Activated naive CD4-positive, alpha-beta T cell (primary cell): ENCODE results near the gene TNK2.
"Not testable (repeated sequence)": the region's sequence is repeated elsewhere in the genome, so short reads cannot be mapped to it uniquely, and the experiment has no call there.

ENCODE experiments used
- DNase-seq, 4 experiments: peaks; one replicate each; lab custom pipeline; 2025; lab: John Stamatoyannopoulos, UW

TNK2 gene

GRCh38 chr3:195821403-195822130 lies 86.8 kb downstream of the TNK2 start:
- DNase-seq = no peak

GRCh38 chr3:195820901-195821300 lies 87.5 kb downstream of the TNK2 start:
- DNase-seq = no peak

GRCh38 chr3:195820186-195820585 lies 88.2 kb downstream of the TNK2 start:
- DNase-seq = no peak

DNA sequence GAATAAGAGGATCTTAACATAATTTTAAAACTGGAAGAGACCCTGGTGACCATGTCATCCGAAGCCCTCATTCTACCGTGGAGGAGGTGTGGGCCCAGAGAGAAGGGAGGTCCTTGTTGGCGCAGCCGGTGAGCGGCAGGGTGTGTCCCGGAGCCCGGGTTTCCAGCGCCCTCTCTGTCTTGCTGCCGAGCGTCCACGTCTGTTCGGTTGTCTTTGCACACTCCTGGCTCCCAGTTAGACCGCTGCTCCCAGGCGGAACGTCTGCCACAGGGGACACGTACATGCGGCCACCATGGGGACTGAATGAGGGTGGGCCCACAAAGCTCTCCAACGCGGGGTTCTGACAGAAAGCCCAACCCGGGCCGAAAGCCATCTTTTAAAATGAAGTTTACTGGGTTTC lies 90.0 kb downstream of the TNK2 start:
- DNase-seq = no peak

DNA sequence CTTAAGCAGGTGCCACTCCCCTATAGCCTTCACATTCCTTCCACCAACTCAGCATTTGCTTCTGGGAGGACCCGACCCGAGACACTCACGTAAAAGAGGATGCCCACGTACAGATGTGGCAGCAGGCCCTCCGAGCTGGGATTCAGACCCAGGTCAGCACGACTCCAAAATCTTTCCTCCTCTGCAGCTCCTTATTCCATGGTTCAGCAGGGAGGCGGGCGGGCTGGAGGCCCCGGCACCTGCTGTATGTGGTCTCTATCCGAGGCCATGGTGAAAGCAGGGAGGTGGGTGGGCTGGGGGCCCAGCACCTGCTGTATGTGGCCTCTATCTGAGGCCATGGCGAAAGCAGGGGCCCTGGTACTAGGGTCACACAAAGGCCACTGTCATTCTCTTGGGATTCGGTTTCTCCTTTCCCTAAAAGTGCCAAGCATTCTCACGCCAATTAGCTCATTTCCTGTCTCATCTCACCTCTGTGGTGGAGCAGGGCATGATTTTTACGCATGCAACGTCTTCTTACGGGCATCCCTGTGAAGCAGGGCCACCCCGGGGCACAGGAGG lies 90.7 kb downstream of the TNK2 start:
- no peak for DNase-seq

GRCh38 chr3:195816276-195816913 lies 92.0 kb downstream of the TNK2 start:
- not testable (repeated sequence) for DNase-seq

DNA sequence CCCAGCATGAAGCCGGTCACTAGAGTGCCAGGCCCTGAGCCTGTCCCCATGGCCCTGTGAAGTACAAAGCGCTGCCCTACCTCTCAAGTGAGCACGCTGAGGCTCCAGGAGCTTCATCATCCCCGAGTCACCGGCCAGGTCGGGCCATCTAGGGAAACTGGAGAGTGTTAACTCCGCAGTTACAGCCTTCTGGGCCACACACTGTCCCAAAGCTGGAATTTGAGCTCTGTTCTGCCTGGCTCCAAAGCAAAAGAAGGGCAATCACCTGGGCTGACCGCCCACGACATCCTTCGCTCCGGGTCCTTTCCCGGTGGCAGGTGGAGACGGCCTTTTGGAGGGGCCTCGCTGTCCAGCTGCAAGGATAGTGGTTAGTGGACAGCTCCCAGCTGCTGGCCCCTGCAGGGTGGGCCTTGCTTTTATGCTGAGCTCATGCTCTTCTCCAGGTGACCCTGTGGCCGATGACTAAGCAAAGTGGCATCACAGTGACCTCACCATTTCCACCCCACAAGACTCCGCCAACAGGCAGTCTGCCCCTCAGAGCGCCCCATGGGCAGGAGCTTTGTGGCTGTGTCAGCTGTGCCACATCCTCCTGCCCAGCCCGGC lies 93.1 kb downstream of the TNK2 start:
- DNase-seq = no peak

DNA sequence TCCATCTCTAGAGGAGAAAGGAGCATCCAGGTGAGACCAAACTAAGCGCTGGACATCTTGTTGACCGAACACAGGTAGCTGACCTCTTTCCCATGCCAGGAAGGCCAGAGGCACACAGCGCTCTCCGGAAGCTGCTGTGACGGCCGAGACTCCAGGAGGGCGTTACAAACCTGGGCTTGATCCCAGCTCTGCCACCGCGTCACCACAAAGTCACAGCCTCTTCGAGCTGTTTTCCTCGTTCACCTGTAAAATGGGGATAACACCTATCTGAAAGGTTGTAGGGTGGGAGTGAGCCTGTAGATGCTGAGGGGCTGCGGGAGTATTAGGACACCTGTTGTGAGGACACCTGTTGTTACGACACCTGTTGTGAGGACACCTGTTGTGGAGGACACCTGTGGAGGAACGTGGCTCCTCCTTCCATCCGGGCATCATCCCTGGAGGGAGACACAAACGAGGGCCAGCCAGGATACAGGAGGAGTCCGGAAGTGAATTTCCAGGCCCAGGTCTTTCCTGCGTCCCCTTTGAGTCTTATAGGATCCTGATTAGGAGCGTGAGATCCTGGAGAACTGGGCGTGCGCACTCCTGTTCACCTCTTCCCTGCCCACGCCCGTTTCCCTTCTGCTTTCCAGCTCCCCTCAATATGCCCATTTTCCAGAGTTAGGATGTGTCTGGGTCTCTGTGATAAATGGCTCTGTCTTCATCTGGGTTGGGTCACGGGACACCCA lies 94.3 kb downstream of the TNK2 start:
- DNase-seq = no peak
